Fibroblast of lung (primary cell): ENCODE results near the gene SLC25A44.

ENCODE experiments used
- CTCF ChIP-seq, 2 donors: IDR thresholded peaks in 1 of 2; conservative IDR thresholded peaks in 1 of 2; 1 replicate in 1 of 2; 2 replicates in 1 of 2; pipeline ENCODE4 v1.5.1; 2011 to 2012; ENCODE audit warnings: low read length in 2 of 2, control low read depth in 1 of 2, inconsistent platforms in 1 of 2, low read depth in 1 of 2, mild to moderate bottlenecking in 1 of 2
- EZH2 ChIP-seq: IDR thresholded peaks from 2 replicates; pipeline ENCODE4 v1.5.1; 2012; ENCODE audit warnings: low read length, control low read depth, mild to moderate bottlenecking; ENCODE audit errors: missing control alignments

DNA sequence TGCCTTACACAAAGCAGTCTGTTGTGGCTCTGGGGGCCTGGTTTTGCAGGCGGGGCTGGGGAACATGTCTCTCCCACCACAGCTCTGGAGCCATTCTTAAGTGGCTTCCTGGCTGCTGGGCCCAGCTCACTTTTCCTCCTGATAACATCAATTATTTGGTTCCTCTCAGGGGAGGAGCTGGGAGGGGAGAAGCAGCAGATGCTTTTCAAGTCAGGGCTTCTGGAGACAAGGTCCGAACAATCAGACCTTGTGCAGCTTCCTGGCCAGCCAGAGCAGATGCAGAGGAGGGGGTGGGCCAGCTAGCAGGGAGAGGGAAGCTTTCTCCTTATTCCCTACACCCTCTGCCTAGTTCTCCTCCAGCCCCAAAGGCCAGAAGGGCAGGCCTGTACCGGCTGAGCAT, 57.6 kb downstream of the SLC25A44 start:
- TF ChIP-seq CTCF (conservative IDR thresholded peaks at IDR 0.05 in 1 of 2, IDR thresholded peaks at IDR 0.05 in 1 of 2; ENCODE audit: low read depth in 1 of 2, low read length in 2 of 2) (no peak), EZH2 (no peak)
